Keratinocyte (primary cell): ENCODE results near the gene DAPL1. TPM values are rescaled to one million over a fixed set of nuclear protein-coding genes. Genes with fewer than 3 reads are reported as not detected.

Experiments used
- DNase-seq: peaks from one replicate; pipeline ENCODE4 v3.0.0-alpha.2; 2011; ENCODE audit warnings: low read depth, missing footprints, low spot score
- FAIRE-seq: peaks from 2 replicates; lab custom pipeline; 2011; peaks lifted over from hg19 to GRCh38; lab: Jason Lieb, UNC
- H2AFZ ChIP-seq: 2 replicates; pipeline ENCODE4 v1.6.0; 2012; ENCODE audit warnings: low read length, control low read depth, inconsistent platforms; ENCODE audit not compliant: control insufficient read depth
- H3K27ac ChIP-seq: 2 replicates; pipeline ENCODE4 v1.5.1; 2011; ENCODE audit warnings: low read length; ENCODE audit not compliant: control insufficient read depth, insufficient read depth
- H3K27me3 ChIP-seq: 3 replicates; pipeline ENCODE4 v1.6.0; 2011; ENCODE audit warnings: low read length; ENCODE audit not compliant: control insufficient read depth, insufficient read depth; ENCODE audit errors: extremely low read depth
- H3K36me3 ChIP-seq, 2 experiments: 2 replicates in 1 of 2; 3 replicates in 1 of 2; pipeline ENCODE4 v1.5.1; 2011; ENCODE audit warnings: low read length in 2 of 2, mild to moderate bottlenecking in 1 of 2; ENCODE audit not compliant: control insufficient read depth in 2 of 2, insufficient read depth in 2 of 2; ENCODE audit errors: extremely low read depth in 1 of 2
- H3K4me1 ChIP-seq: 3 replicates; pipeline ENCODE4 v1.5.1; 2011; ENCODE audit warnings: low read length; ENCODE audit not compliant: control insufficient read depth, insufficient read depth; ENCODE audit errors: extremely low read depth
- H3K4me2 ChIP-seq: 3 replicates; pipeline ENCODE4 v1.6.0; 2011; ENCODE audit warnings: low read depth, low read length; ENCODE audit not compliant: control insufficient read depth, insufficient read depth; ENCODE audit errors: extremely low read depth
- H3K4me3 ChIP-seq, 3 experiments: fragments of 200-600 bp in 1 of 3; sonication (generic) in 1 of 3; 2 replicates in 2 of 3; 3 replicates in 1 of 3; pipeline ENCODE4 v1.5.1; 2011 to 2016; ENCODE audit warnings: low read length in 3 of 3, mild to moderate bottlenecking in 3 of 3, control low read depth in 2 of 3, inconsistent platforms in 1 of 3, low read depth in 1 of 3, mixed read lengths in 1 of 3, mixed run types in 1 of 3, moderate library complexity in 1 of 3; ENCODE audit not compliant: control insufficient read depth in 2 of 3, insufficient read depth in 2 of 3; ENCODE audit errors: extremely low read depth in 1 of 3
- H3K79me2 ChIP-seq: 2 replicates; pipeline ENCODE4 v1.6.0; 2012; ENCODE audit warnings: low read length; ENCODE audit not compliant: control insufficient read depth, insufficient read depth
- H3K9ac ChIP-seq: 3 replicates; pipeline ENCODE4 v1.6.0; 2011; ENCODE audit warnings: low read length; ENCODE audit not compliant: control insufficient read depth, insufficient read depth; ENCODE audit errors: extremely low read depth
- H3K9me1 ChIP-seq: 3 replicates; pipeline ENCODE4 v1.6.0; 2011; ENCODE audit warnings: low read length; ENCODE audit not compliant: control insufficient read depth, insufficient read depth; ENCODE audit errors: extremely low read depth
- H3K9me3 ChIP-seq: 2 replicates; pipeline ENCODE4 v1.5.1; 2012; ENCODE audit warnings: low read depth, low read length; ENCODE audit not compliant: control insufficient read depth
- H4K20me1 ChIP-seq: 3 replicates; pipeline ENCODE4 v1.6.0; 2011; ENCODE audit warnings: low read length; ENCODE audit not compliant: control insufficient read depth, insufficient read depth; ENCODE audit errors: extremely low read depth
- EZH2 ChIP-seq: IDR thresholded peaks from one replicate; pipeline ENCODE4 v1.6.1; 2012; ENCODE audit warnings: inconsistent platforms, mild to moderate bottlenecking, low read length, moderate library complexity
- dilution Hi-C: fragments of 300-500 bp; cut with MboI; formaldehyde crosslinking; loops from one replicate; pipeline ENCODE4 v1.7.0; 2020; ENCODE audit warnings: low sequenced_read_pairs; ENCODE audit not compliant: extremely low pct_ligation_motif_present
- polyA plus RNA-seq, 5 experiments: library from polyadenylated mRNA; depleted of rRNA in 3 of 5; stranded (reverse) in 3 of 5; stranded (forward) in 1 of 5; unstranded in 1 of 5; fragments of >200 nt; gene quantifications; 1 replicate in 1 of 5; 2 replicates in 3 of 5; 3 replicates in 1 of 5; pipeline versions ENCODE4 v1.2.1 to v1.2.3, GENCODE V29; 2011 to 2012; ENCODE audit warnings: missing spikeins in 2 of 5, low read depth in 1 of 5, low replicate concordance in 1 of 5
- TF ChIP-seq, protein P1 (sequence below), 3 experiments: IDR thresholded peaks in 1 of 3; conservative IDR thresholded peaks in 1 of 3; optimal IDR thresholded peaks in 1 of 3; 2 replicates in 2 of 3; 3 replicates in 1 of 3; pipeline versions ENCODE3 to v1.5.1; 2011; ENCODE audit warnings: low read length in 3 of 3, mild to moderate bottlenecking in 3 of 3, moderate library complexity in 2 of 3, control low read depth in 1 of 3, inconsistent platforms in 1 of 3; ENCODE audit not compliant: insufficient read depth in 2 of 3; ENCODE audit errors: extremely low read depth in 1 of 3

The DAPL1 gene
- polyA plus RNA-seq, 1 donor (not counting 4 experiments of a cell fraction or from before 2014, with no cell fraction given), result 4.8 TPM

DNA sequence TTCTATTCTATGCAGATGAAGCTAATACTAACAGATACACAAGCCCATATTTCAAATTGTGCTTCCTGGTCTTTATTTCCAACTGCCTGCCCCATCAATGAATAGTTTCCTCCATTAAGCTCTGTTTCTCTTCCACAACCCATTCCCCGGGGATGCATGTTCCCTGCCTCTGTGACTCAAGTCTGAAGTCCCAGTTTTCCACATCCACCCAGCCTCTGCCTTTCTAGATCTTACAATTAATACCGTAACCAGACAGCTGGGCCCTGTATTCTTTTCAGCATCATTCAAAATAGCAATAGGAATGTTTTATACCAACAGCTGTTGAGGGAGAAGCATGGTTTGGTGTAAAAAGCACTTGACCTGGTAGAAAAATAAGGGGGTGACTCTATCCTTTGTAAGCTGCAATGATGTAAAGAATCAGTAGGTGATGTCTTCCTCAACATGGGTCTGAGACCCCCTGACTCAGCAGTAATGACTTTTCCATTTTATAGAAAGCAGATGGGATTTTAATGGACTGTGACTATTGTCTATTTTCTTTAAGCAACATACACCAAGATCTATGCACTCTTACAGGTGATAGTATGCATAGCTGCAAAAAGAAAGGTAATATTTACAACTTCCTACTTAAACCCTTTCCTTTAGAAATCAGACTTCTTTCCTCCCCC lies 46.1 kb upstream of the DAPL1 start:
- peaks cover 5% of the 10 kb centered on the region for H3K27me3 ChIP-seq
- H3K4me2 ChIP-seq, result no peak overlapping the region
- FAIRE-seq (no peak), DNase-seq (no peak)
- no peak overlapping the region for H3K4me3 ChIP-seq
- H3K36me3 ChIP-seq, result no peaks in the 10 kb centered on the region
- peaks cover 5% of the 10 kb centered on the region for H3K4me1 ChIP-seq
- TF ChIP-seq, protein P1, sequence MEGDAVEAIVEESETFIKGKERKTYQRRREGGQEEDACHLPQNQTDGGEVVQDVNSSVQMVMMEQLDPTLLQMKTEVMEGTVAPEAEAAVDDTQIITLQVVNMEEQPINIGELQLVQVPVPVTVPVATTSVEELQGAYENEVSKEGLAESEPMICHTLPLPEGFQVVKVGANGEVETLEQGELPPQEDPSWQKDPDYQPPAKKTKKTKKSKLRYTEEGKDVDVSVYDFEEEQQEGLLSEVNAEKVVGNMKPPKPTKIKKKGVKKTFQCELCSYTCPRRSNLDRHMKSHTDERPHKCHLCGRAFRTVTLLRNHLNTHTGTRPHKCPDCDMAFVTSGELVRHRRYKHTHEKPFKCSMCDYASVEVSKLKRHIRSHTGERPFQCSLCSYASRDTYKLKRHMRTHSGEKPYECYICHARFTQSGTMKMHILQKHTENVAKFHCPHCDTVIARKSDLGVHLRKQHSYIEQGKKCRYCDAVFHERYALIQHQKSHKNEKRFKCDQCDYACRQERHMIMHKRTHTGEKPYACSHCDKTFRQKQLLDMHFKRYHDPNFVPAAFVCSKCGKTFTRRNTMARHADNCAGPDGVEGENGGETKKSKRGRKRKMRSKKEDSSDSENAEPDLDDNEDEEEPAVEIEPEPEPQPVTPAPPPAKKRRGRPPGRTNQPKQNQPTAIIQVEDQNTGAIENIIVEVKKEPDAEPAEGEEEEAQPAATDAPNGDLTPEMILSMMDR (optimal IDR thresholded peaks at IDR 0.05 in 1 of 3, IDR thresholded peaks at IDR 0.05 in 1 of 3, conservative IDR thresholded peaks at IDR 0.05 in 1 of 3; ENCODE audit: extremely low read depth in 1 of 3, insufficient read depth in 2 of 3, low read length in 3 of 3), result no peak
- TF ChIP-seq EZH2, result no peak
- no peak overlapping the region for H2AFZ ChIP-seq
- H3K79me2 ChIP-seq, result no peaks in the 10 kb centered on the region
- no peaks in the 10 kb centered on the region for H4K20me1 ChIP-seq
- no peaks in the 10 kb centered on the region for H3K9me3 ChIP-seq
- no peak overlapping the region for H3K9ac ChIP-seq
- no peaks in the 10 kb centered on the region for H3K9me1 ChIP-seq
- dilution Hi-C loops, result no loop called here
- H3K27ac ChIP-seq, result no peak overlapping the region

DNA sequence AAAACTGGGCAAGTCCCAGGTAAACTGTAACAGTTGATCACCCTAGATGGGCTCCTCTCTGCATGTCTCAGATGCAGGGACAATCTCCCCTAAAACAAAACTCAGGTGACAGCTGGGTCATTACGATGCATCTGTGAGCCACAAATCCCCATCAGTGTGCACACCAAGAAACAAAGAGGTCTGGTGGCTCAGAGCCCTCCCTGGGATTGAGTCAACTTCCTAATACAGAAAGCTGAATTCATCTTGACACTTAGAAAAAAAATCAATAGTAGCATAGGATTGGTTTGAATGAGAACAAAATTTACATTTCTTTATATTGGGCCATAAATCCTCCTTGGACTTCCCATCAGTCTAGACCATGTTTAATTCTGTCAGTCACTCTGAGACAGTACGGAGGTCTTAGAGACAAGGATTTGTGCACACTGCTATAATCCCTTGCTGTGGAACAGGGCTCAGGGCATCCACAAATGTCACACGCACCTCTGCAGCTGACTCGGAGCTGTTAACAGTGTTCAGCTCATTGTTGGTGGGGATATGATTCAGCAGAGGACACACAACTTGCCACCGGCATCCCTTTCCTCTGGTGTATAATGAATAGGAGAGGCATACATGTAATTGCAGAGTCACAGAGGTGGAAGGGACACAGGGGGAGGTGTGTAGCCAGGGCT lies 44.5 kb upstream of the DAPL1 start:
- H3K4me1 ChIP-seq, result peaks cover 9% of the 10 kb centered on the region

More for the DNA sequence above, 44.5 kb upstream of the DAPL1 start:
- Histone ChIP-seq H3K27me3 (peaks cover 5% of the 10 kb centered on the region), H3K4me3 (no peak overlapping the region), H4K20me1 (no peaks in the 10 kb centered on the region), H3K9me3 (no peaks in the 10 kb centered on the region), H3K36me3 (no peaks in the 10 kb centered on the region), H3K27ac (no peak overlapping the region), H2AFZ (no peak overlapping the region), H3K9ac (no peak overlapping the region), H3K4me2 (no peak overlapping the region), H3K9me1 (no peaks in the 10 kb centered on the region), H3K79me2 (no peaks in the 10 kb centered on the region)
- TF ChIP-seq, protein P1 (optimal IDR thresholded peaks at IDR 0.05 in 1 of 3, IDR thresholded peaks at IDR 0.05 in 1 of 3, conservative IDR thresholded peaks at IDR 0.05 in 1 of 3; ENCODE audit: extremely low read depth in 1 of 3, insufficient read depth in 2 of 3, low read length in 3 of 3), result no peak
- no peak for TF ChIP-seq EZH2
- FAIRE-seq, result no peak
- no peak for DNase-seq
- dilution Hi-C loops, result no loop called here
